CD4-positive, alpha-beta T cell treated with Interleukin-12 subunit alpha and Interleukin-12 subunit beta, for 1 hour (primary cell): Measurements from ENCODE around the gene PPIL1.
"Not testable (repeated sequence)": the region's sequence is repeated elsewhere in the genome, so short reads cannot be mapped to it uniquely, and the experiment has no call there.

Source experiments
- DNase-seq: peaks from one replicate; pipeline ENCODE4 v3.0.0-alpha.2; 2020

The PPIL1 gene

DNA sequence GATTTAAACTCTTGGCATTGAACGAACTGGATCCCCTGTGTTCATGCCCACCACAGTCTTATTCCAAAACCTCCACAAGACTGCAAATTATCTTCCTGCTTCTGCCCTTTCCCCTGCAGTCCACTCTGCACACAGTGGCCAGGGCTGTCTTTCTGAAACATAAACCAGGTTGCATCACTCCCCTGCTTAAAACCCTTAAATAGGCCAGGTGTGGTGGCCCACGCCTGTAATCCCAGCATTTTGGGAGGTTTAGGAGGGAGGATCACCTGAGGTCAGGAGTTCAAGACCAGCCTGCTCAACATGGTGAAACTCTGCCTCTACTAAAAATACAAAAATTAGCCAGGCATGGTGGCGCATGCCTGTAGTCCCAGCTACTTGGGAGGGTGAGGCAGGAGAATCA lies 61.6 kb downstream of the PPIL1 start:
- DNase-seq = not testable (repeated sequence)

DNA sequence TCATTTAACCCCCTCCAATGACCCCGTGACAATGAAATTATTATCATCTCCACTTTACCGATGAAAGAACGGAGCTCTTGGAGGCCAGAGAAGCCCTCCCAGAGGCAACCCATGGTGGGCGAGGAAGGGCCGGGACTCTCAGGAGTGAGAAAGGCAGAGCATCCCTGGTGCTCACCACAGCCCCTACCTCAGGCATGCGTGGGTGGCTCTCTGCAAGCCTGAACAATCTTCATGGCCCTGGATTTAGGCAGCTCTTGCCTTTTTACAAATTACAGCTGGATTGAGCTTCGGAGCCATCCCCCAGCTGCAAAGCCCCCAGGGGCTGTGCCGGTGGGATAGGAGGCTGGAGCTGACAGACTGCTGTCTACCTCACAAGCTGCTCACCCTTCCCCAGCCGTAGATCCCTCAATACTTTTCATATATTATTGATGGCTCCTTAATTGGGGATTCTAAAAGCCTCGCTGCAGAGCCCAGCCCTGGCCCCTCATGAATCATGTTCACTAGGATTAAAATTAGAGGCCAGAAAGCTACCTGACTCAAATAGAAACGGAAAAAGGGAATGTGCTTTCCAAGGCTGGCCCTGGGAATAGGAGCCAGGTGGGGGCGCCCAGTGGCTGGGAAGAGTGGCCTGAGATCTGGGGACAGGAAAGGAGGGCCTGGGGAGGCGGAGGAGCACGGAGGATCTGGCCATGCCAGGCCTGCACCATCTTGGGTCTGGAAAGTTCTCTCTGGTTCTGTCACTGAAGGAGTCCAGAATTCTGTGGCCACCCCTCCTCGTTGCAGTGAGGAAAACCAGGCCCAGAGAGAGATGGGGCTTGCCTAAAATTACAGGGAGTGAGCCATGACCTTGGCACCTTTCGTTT lies 64.4 kb downstream of the PPIL1 start:
- DNase-seq = no peak

DNA sequence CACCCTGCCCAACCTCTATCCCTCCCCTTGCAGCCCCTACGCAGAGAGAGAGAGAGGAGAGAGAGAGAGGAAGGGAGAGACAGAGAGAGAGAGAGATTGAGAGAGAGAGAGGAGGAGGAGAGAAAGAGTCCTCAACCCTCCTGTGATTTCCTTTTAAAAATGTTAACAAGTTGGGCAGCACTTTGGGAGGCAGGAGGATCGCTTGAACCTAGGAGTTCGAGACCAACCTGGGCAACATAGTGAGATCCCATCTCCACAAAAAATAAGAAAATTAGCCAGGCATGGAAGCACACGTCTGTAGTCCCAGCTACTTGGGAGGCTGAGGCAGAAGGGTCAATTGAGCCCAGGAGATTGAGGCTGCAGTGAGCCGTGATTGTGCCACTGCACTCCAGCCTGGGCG lies 65.4 kb downstream of the PPIL1 start:
- no peak for DNase-seq

DNA sequence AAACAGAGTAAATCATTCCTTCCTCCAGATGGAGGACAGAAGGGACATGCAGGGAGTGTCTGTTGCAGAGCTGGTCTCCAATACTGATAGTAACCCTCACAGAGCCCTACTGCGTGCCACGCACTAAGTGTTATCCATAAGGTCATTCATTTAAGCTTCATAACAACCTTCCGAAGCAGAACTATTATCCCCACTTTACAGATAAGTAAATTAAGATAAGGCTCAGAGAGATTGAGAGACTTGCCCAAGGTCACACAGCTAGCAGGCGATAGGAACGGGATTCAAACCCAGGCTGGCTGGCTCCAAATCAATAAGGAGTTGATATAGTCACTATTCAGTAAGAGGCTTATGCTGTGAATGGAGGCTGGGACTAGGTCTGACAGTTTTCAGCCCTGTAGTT lies 66.0 kb downstream of the PPIL1 start:
- no peak for DNase-seq

DNA sequence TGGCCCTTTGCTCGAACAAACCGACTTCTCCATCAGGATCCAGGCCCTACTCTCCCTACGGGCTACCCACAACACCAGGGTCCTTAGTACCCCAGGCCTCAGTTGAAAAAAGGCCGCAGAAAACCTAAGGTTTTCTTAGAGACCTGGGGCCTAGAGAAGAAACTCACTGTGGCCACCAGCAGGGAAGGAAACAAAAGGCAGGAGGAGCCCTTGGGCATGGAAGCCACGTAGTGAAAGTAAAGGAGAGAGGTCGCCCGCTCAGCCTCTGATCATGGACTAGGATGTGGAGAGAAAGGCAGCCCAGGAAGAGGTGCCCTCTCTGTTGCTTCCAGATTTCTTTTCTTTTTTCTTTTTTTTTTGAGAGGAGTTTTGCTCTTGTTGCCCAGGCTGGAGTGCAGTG lies 66.9 kb downstream of the PPIL1 start:
- no peak for DNase-seq

DNA sequence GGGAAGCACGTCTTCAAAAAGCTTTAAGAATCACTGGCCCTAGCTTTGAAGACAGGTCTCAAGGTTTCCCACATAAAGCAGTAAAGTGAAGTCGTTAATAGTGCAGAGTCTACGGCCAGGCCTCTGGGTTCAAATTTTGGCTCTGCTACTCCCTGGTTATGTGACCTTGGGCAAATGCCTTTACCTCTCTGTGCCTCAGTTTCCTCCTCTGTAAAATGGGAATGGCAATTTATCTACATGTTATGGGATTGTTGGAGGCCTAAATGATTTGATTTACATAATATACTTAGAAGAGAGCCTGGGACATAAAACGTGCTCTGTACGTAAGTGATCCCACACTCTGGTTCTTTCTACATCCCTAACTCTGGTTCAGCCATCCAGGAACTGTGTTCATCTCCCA lies 67.5 kb downstream of the PPIL1 start:
- no peak for DNase-seq

DNA sequence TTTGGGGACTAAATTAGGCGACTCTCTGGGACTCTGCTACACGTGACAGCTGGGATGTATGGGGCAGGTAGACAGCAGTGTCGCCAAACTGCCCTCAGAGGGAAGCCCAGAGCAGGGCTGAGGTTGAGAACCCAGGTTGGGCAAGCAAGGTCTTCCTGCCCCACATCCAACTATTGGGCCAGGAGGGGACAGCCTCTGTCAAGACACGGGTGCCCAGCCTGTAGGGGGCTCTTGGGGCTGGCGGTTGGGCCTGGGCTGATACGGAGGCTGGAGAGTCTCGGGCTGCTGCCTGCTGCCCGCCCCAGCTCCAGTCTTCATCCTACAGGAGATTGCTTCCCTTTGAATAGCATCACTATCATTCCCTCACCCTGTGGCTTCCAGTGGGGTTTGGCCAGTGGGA lies 68.7 kb downstream of the PPIL1 start:
- DNase-seq = no peak

DNA sequence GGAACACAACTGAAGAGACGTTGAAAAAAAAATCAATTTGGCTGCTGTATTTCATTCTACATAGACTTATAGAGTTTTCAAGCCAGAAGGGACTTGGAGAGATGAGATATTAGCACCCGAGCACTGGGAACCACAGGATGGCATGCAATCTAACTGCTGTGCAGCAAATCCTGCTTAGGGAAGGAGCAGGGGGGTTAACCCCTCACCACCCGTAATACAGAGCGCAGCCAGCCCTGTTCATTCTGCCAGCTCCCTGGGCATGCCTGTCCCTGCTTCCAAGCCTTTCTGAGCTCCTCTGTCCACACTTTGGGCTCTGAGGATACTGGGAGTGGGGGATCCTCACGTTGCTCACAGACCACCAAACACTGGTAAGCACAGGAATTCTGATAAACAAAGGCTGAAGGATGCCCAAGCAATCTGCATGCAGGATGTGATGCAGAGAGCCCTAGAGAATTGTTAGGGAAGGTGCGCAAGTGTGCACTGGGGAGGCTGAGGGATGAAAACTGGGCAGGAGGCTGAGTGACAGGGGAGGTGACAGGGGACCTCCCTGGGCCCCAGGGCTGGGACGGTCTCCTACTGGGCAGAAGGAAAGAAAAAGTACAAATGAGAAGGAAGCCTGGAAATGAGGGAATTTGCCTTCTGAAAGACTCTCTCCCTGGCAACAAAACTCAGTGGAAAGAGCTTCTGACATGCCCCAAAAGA lies 69.4 kb downstream of the PPIL1 start:
- no peak for DNase-seq
